Inferior parietal cortex (tissue), 1 donor: ENCODE data around the gene PLXNA4.
A peak's percentile ranks its signal among the peaks of the same experiment; 100 is the strongest.

Source experiments
- DNase-seq: peaks from one replicate; pipeline ENCODE4 v3.0.0-alpha.2; 2016; ENCODE audit errors: extremely low spot score

PLXNA4 gene

DNA sequence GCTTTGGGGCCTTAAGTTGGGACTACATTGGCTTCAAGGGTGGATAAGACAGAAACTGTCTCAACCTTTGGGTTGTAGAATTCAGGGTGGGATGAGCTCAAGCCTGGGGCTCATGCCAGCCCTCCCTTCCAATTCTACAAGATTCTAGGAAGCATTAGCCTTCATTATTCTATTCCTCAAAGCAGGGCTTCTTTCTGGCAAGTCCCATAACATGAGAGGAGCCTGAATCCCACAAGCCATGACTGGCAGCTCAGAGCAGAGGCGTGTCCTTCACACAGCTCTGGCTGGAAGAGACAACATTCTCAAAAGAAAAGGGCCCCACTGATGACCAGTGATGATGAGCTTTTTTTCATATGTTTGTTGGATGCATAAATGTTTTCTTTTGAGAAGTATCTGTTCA lies 187.6 kb downstream of the PLXNA4 start:
- no peak for DNase-seq

DNA sequence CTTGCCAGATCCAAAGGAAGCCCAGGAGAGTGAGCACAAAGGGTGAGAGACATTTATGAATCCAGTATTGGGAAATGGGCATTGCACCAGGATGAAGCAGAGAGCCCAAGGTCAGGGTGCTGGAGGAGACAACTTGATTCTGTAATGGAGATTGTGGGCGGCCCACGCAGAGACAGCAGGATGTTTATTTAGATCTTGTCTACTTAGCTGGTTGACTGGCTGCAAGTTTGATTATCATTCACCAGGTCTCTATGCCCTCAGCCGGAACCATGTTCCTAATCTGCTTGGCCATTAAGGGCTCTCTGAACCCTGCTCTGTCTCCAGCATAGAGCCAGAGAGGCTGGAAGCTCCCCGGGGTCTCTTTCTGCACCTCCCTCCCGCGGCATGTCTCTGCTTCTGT lies 188.7 kb downstream of the PLXNA4 start:
- no peak for DNase-seq

- no peak for DNase-seq
Observed at GRCh38 chr7:132386201-132386681, 190.0 kb downstream of the PLXNA4 start.

DNA sequence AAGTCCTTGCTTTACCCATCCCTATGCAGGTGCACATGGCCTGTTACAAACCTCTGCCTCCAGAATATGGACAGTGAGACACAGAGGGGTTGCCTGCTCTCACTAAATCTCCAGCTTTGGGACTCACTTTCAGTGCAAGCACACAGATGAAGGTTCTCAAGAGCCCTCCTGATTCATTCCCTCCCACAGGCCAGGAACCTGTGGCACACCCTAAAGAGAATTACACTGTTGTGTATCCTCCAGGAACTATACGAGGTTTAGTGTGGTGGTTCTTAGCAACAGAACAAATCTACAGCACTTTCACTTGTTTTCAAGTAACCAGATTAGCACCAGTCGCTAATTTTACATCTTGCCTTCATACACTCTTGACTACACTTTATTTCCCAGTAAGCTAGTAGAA lies 192.3 kb downstream of the PLXNA4 start:
- no peak for DNase-seq

GRCh38 chr7:132381742-132382472 lies 194.4 kb downstream of the PLXNA4 start:
- DNase-seq = no peak

DNA sequence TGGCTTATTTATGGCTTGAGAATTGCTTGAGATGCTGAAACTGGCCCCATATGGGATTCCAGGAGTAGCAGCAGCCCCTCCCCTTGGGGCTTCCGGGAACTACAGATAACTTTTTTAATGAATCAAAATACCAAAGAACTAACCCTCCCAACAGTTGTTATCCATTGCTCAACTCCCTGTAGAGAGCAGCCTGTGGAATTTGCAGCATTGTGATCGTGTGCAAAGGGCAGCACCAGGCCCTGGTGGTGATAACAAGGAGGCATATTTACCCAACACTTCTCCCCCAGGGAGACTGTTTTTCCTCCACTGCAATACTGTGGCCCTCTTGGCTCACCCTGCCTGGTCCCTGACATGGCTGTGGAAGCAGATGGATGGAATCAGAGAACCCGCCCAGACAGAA lies 196.2 kb downstream of the PLXNA4 start:
- no peak for DNase-seq

DNA sequence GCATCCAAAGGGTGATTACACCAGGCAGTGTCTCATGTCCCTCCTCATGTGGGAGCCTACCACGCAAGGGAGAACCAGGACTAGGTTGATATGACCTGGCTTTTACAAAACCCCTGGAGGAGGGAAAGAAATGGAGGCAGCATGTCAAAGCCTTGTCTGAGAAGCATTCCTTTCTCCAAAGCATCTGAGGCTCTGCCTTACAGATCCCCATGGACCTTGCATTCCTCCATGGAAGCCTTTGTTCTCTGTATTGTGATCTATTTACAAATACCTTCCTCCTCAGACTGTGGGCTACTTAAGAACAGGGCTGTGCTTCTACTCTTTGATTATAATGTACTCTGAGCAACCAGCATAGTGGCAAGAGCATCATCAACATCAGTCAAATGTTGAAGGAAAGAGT lies 197.0 kb downstream of the PLXNA4 start:
- DNase-seq = no peak

GRCh38 chr7:132377703-132378584 lies 198.3 kb downstream of the PLXNA4 start:
- DNase-seq = peak; percentile 21

GRCh38 chr7:132377015-132377414 lies 199.3 kb downstream of the PLXNA4 start:
- peak; percentile 40 for DNase-seq

GRCh38 chr7:132376361-132377013 lies 199.8 kb downstream of the PLXNA4 start:
- no peak for DNase-seq

DNA sequence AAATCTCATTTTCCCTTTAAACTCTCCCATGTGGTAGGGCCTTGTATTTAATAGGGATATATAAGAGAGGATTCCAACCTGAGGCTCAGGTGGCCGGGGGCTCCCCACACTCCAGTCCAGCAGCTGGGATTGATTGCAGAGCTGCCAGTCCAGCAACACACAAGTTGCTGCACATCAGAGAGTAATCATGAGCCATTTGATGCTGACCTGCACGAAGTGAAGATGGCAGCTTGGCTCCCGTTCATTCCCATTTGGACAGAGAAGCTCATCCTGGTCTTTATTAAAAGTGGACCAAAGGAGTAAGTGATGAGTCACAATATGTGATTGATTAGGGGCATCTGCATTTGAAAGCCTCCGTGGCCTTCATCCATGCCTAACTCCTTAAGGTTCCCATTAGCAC lies 202.4 kb downstream of the PLXNA4 start:
- no peak for DNase-seq

DNA sequence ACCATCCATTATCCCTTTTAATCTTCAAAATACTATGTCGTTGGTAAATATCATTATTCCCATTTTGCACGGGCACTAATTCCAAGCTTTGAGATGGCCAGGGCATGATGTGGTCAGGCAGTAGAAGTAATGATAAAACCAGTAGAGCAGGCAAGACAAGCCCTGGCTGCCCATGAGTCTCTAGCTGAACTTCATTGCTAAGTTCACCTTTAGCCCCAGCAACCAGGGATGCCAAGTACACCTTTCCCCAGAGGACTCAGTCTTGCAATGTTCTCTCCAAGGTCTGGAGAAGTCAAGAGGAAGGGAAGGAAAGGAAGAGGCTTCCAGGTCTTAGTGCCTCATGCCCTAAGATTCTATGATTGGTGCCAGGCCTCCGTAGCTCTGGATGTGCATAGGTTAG lies 203.2 kb downstream of the PLXNA4 start:
- DNase-seq = no peak

GRCh38 chr7:132371948-132372347 lies 204.3 kb downstream of the PLXNA4 start:
- no peak for DNase-seq

GRCh38 chr7:132368246-132368900 lies 207.9 kb downstream of the PLXNA4 start:
- DNase-seq = no peak

- no peak for DNase-seq
Observed at GRCh38 chr7:132367795-132368194, 208.5 kb downstream of the PLXNA4 start.

- DNase-seq = no peak
Observed at GRCh38 chr7:132367004-132367403, 209.3 kb downstream of the PLXNA4 start.

DNA sequence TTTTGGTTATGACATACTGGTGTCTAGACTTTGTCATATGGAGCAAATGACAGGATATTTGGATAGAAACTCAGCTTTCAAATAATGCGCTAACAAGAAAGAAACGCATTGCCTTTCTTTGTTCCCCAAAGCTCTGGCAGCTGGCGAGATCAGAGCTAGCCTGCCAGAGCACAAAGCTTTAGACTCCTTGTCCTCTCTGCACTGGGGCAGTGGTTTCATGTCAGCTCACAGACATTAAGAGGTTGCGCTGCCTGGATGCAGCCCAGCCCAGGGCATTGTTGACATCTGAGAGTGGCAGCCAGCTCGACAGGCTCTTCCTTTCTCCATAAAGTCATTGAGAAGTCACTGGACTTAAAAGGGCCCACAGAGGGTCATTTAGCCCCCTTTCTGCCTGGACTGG lies 212.0 kb downstream of the PLXNA4 start:
- no peak for DNase-seq

DNA sequence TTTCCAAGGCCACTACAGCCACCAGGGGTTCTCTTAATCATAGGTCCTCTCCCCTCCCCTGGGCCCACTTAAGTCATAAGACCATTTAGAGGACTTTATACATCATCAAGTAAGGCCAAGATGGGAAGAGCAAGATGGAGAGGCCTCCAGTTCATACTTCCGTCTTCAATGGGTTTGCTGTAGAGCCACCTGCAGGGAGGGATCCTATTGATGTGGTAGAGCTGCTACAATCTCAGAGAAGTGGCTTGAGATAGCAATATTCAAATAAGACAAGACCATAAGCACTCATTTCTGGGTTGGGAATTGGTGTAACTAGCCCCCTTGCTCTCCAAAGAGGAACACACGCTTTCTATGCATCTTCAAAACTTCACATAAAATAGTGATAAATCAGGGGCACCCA lies 214.2 kb downstream of the PLXNA4 start:
- DNase-seq = no peak

DNA sequence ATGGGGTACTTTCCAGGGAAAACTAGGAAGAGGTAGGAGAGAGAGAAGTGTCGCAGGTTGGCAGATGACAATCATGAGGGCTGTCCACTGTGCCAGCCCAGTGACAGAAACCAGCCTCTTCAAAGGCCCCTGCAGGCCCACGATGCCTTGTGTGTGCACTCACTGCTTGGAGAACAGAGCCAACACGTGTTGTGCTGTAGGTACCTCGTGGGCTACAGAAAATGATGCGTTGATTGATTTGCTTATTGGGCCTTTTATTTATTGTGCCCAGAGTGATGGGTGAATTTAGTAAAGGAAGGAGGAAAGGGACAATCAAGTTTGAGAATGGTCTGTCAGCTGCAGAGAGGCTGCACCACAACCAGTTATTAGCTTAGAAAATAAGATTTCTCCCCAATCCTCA lies 215.1 kb downstream of the PLXNA4 start:
- no peak for DNase-seq

DNA sequence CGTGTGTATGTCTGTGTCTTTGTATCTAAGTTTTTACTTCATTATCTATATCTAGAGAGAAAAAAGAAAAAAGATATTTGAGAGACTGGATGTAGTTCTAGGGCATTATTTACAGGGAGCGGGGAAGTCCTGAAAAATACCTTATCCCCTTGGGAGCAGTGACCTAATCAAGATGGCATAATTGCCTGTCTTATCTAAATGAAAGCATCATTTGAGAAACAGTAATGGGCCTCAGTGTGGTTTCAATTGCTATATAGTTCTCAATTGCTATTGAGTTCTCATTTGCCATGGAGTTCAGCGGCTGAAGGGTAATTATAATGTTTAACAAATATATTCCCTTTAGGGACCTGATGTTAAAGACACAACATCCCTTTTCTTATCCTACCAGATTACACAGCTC lies 216.5 kb downstream of the PLXNA4 start:
- DNase-seq = no peak

GRCh38 chr7:132355048-132355447 lies 221.2 kb downstream of the PLXNA4 start:
- DNase-seq = no peak

GRCh38 chr7:132354527-132354926 lies 221.7 kb downstream of the PLXNA4 start:
- no peak for DNase-seq
